ENCODE measurements around the gene ELL. TPM values are rescaled to one million over a fixed set of nuclear protein-coding genes. Genes with fewer than 3 reads are reported as not detected.
"Not testable (repeated sequence)": the region's sequence is repeated elsewhere in the genome, so short reads cannot be mapped to it uniquely, and the experiment has no call there.

The ELL gene
- total RNA-seq, 4 donors from 2014 or later: 4.1 to 43.5 (median 21.7) TPM

DNA sequence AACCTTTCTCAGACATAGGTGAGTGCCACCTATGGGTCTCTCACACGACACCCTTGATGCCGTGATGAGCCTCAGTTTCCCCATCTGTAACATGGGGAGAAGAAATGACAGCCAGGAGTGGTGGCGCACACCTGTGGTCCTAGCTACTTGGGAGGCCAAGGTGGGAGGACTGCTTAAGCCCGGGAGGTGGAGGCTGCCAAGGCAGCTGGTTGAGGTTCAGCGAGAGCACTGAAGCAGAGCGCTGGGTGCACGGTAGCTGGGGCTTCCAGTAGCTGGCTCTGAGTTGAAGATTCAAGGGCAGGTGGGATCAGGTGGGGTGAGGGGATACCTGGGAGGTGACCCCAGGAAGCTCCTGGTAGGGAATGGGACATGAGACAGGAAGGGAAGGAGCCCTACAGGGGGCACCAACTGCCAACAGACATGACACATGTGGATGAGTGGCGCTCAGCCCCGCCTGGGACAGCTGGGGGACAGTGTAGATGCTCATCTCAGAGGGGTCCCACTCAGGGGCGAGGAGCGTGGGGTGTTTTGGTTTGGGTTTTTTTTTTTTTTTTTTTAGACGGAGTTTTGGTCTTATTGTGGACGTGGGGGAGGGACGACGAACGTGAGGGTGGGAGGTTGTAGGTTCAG, 109.1 kb downstream of the ELL start:
- intact Hi-C loops (cut with DNase I; ENCODE audit: low total_unique reads): loop anchor here (10.0 kb wide), 1 partner anchor 68 kb away; the partner anchor contains the start of gene PGPEP1
- no peak for DNase-seq
- no peaks in the 10 kb centered on the region for H3K36me3 ChIP-seq
- H3K4me1 ChIP-seq: peaks cover 0 to 14% of the 10 kb centered on the region in 2 donors
- H3K27me3 ChIP-seq: no peaks in the 10 kb centered on the region
- no peak overlapping the region for H3K27ac ChIP-seq
- H3K9me3 ChIP-seq: no peaks in the 10 kb centered on the region
- H3K4me3 ChIP-seq: no peak overlapping the region
- TF ChIP-seq, protein P1, sequence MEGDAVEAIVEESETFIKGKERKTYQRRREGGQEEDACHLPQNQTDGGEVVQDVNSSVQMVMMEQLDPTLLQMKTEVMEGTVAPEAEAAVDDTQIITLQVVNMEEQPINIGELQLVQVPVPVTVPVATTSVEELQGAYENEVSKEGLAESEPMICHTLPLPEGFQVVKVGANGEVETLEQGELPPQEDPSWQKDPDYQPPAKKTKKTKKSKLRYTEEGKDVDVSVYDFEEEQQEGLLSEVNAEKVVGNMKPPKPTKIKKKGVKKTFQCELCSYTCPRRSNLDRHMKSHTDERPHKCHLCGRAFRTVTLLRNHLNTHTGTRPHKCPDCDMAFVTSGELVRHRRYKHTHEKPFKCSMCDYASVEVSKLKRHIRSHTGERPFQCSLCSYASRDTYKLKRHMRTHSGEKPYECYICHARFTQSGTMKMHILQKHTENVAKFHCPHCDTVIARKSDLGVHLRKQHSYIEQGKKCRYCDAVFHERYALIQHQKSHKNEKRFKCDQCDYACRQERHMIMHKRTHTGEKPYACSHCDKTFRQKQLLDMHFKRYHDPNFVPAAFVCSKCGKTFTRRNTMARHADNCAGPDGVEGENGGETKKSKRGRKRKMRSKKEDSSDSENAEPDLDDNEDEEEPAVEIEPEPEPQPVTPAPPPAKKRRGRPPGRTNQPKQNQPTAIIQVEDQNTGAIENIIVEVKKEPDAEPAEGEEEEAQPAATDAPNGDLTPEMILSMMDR (IDR thresholded peaks at IDR 0.05): no peak
- no peak for TF ChIP-seq POLR2A (IDR thresholded peaks at IDR 0.05)

DNA sequence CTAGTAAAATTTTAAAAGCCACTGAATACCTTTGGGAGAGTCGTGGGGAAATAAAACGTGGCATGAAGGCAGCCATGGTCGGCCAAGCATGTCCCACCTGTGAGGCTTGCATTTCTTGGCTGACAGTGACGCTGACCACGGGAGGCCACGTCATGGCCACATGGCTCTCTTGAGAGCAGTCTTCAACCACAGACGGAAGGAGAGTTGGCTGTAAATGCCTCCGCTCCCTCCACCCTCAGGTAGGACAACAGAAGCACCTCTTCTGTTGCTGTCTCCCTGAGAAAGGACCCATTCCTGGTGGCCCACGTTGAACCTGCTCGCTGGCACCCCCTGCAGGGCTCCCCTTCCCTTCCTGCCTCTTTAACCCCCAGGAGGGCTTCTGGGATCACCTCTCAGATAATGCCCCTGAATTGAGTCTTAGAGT, 113.8 kb downstream of the ELL start:
- Histone ChIP-seq H3K4me3 (no peak overlapping the region), H3K36me3 (no peaks in the 10 kb centered on the region), H3K27ac (no peak overlapping the region), H3K27me3 (no peaks in the 10 kb centered on the region), H3K9me3 (no peaks in the 10 kb centered on the region), H3K4me1 (no peaks in the 10 kb centered on the region)
- DNase-seq: no peak
- intact Hi-C loops (cut with DNase I; ENCODE audit: low total_unique reads): no loop called here
- no peak for TF ChIP-seq POLR2A (IDR thresholded peaks at IDR 0.05)
- TF ChIP-seq, protein P1 (IDR thresholded peaks at IDR 0.05): peak in 1 of 4 experiments; percentile 11

DNA sequence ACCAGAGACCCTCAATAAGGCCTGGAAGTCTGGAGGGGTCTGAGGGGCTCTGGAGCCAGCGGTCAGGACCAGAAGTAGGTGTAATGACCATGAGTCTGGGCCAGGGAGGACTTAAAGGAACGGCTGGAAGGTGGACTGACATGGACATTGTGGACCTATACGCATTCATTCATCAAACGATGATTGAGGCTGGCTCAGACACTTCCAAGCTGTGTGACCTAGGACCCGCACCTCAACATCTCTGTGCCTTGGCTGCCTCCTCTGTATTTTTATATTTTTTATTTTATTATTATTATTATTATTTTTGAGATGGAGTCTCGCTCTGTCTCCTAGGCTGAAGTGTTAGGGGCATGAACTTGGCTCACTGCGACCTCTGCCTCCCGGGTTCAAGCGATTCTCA, 115.1 kb downstream of the ELL start:
- Histone ChIP-seq H3K27me3 (no peaks in the 10 kb centered on the region), H3K9me3 (no peaks in the 10 kb centered on the region), H3K27ac (no peak overlapping the region), H3K4me1 (no peaks in the 10 kb centered on the region), H3K36me3 (no peaks in the 10 kb centered on the region), H3K4me3 (no peak overlapping the region)
- TF ChIP-seq, protein P1 (IDR thresholded peaks at IDR 0.05): no peak
- TF ChIP-seq POLR2A (IDR thresholded peaks at IDR 0.05): no peak
- intact Hi-C loops (cut with DNase I; ENCODE audit: low total_unique reads): no loop called here
- DNase-seq: no peak

DNA sequence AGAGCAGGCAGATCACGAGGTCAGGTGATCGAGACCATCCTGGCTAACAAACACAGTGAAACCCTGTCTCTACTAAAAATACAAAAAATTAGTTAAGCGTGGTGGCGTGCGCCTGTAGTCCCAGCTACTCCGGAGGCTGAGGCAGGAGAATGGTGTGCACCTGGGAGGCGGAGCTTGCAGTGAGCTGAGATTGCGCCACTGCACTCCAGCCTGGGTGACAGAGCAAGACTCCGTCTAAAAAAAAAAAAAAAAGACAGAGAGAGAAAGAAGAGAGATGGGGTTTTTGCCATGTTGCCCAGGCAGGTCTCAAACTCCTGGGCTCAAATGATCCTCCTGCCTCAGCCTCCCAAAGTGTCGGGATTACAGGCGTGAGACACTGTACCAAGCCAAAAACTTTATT, 116.1 kb downstream of the ELL start:
- H3K4me3 ChIP-seq, H3K27me3 ChIP-seq, H3K36me3 ChIP-seq: not testable (repeated sequence)

DNA sequence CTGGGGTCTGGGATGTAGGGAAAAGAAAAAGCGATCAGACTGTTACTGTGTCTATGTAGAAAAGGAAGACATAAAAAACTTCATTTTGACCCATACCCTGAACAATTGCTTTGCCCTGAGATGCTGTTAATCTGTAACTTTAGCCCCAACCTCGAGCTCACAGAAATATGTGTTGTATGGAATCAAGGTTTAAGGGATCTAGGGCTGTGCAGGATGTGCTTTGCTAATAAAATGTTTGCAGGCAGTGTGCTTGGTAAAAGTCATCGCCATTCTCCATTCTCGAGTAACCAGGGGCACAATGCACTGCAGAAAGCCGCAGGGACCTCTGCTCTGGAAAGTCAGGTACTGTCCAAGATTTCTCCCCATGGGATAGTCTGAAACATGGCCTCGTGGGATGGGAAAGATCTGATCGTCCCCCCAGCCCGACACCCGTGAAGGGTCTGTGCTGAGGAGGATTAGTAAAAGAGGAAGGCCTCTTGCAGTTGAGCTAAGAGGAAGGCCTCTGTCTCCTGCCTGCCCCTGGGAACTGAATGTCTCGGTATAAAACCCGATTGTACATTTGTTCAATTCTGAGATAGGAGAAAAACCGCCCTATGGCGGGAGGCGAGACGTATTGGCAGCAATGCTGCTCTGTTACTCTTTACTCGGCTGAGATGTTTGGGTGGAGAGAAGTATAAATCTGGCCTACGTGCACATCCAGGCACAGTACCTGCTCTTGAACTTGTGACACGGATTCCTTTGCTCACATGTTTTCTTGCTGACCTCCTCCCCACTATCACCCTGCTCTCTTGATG, 119.2 kb downstream of the ELL start:
- H3K27me3 ChIP-seq; H3K27ac ChIP-seq; intact Hi-C loops (cut with DNase I; ENCODE audit: low total_unique reads); H3K9me3 ChIP-seq; H3K36me3 ChIP-seq; H3K4me1 ChIP-seq; DNase-seq; H3K4me3 ChIP-seq: not testable (repeated sequence)

More for the DNA sequence above, 116.1 kb downstream of the ELL start:
- H3K27ac ChIP-seq; intact Hi-C loops (cut with DNase I; ENCODE audit: low total_unique reads); H3K9me3 ChIP-seq; H3K4me1 ChIP-seq; DNase-seq: not testable (repeated sequence)

DNA sequence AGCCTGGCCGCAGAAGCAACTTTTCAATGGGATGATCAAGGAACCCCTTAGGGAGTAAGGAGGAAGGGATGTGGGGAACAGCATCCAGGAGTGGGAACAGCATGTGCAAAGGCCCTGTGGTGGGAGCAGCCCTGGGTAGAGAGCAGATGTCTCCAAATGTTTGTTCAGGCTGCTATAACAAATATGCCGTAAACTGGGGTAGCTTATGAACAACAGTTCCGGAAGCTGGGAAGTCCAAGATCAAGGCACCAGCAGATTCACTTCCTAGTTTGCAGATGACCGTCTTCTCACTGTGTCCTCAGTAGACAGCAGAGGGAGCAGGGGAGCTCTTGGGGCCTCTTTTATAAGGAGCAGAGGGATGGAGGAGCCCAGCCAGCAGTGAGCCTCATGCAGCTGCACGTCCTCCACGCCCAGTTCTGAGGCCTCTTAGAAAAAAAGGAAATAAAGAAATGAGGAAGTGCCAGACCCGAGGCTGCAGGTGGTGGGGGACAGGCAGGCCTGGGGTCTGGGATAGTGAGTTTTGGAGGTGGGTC, 120.2 kb downstream of the ELL start:
- intact Hi-C loops (cut with DNase I; ENCODE audit: low total_unique reads): no loop called here
- no peaks in the 10 kb centered on the region for H3K9me3 ChIP-seq
- H3K4me3 ChIP-seq: no peak overlapping the region
- H3K27ac ChIP-seq: no peak overlapping the region
- DNase-seq: no peak
- no peak for TF ChIP-seq POLR2A (IDR thresholded peaks at IDR 0.05)
- TF ChIP-seq, protein P1 (IDR thresholded peaks at IDR 0.05): peak in 2 of 4 experiments; percentile 18 to 24
- peaks cover 6% of the 10 kb centered on the region in 2 donors for H3K27me3 ChIP-seq
- no peaks in the 10 kb centered on the region for H3K36me3 ChIP-seq
- no peaks in the 10 kb centered on the region for H3K4me1 ChIP-seq
